ENCODE measurements around the gene PHF20.

- TF ChIP-seq POLR2A (IDR thresholded peaks at IDR 0.05) (no peak), CTCF (IDR thresholded peaks at IDR 0.05) (no peak)
Measured at GRCh38 chr20:35840421-35840820, 68.6 kb downstream of the PHF20 start.
